Measurements from ENCODE around the gene MLLT6.

GRCh38 chr17:38750312-38751121 lies 45.4 kb downstream of the MLLT6 start:
- TF ChIP-seq CTCF (IDR thresholded peaks at IDR 0.05) (no peak), POLR2AphosphoS5 (IDR thresholded peaks at IDR 0.05; ENCODE audit: insufficient read depth in 1 of 2, low read depth in 1 of 2) (no peak), POLR2A (IDR thresholded peaks at IDR 0.05) (no peak)
